Measurements from ENCODE around the gene CDKL4. TPM values are rescaled to one million over a fixed set of nuclear protein-coding genes. Genes with fewer than 3 reads are reported as not detected.
"Not testable (repeated sequence)": the region's sequence is repeated elsewhere in the genome, so short reads cannot be mapped to it uniquely, and the experiment has no call there.

The CDKL4 gene
- total RNA-seq, 2 donors from 2014 or later = 0.79 to 0.89 TPM

DNA sequence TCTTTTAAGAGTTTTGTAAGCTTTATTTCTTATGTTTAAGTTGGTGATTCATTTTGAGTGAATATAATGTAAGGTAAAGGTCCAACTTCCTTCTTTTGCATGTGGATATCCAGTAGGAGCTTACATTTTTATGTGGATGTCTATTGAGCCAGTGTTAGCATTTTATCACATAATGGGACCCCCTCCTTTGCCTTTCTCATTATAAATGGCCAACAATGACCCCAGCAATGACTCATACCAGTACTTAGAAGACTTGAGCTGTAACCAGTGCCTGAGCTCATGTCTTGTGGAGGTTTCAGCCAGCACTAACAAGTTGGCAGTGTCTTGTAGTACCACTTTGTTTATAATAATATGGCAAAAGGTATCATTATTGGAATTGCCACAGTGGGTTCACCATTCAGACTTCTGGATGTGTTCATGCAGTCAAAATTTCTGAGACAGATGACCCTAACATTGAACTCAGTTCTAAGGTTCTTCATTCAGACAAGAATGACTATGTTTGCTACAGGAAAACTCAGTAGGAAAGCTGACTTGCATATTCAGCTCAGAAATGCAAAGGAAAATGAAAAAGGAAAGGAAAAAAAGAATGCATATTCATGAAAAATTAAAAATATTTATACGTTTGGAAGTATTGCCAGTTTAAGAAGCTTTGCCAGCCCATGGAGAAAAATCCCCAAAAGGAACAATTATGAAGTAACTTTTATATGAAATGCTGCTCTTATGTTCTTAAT lies 41.0 kb downstream of the CDKL4 start:
- Histone ChIP-seq H3K36me3 (no peaks in the 10 kb centered on the region), H3K4me3 (no peak overlapping the region), H3K4me1 (no peaks in the 10 kb centered on the region), H3K27me3 (no peaks in the 10 kb centered on the region), H3K9me3 (no peaks in the 10 kb centered on the region), H3K27ac (no peak overlapping the region)
- DNase-seq (ENCODE audit: low spot score) = no peak
- TF ChIP-seq, protein P1, sequence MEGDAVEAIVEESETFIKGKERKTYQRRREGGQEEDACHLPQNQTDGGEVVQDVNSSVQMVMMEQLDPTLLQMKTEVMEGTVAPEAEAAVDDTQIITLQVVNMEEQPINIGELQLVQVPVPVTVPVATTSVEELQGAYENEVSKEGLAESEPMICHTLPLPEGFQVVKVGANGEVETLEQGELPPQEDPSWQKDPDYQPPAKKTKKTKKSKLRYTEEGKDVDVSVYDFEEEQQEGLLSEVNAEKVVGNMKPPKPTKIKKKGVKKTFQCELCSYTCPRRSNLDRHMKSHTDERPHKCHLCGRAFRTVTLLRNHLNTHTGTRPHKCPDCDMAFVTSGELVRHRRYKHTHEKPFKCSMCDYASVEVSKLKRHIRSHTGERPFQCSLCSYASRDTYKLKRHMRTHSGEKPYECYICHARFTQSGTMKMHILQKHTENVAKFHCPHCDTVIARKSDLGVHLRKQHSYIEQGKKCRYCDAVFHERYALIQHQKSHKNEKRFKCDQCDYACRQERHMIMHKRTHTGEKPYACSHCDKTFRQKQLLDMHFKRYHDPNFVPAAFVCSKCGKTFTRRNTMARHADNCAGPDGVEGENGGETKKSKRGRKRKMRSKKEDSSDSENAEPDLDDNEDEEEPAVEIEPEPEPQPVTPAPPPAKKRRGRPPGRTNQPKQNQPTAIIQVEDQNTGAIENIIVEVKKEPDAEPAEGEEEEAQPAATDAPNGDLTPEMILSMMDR (IDR thresholded peaks at IDR 0.05) = no peak

DNA sequence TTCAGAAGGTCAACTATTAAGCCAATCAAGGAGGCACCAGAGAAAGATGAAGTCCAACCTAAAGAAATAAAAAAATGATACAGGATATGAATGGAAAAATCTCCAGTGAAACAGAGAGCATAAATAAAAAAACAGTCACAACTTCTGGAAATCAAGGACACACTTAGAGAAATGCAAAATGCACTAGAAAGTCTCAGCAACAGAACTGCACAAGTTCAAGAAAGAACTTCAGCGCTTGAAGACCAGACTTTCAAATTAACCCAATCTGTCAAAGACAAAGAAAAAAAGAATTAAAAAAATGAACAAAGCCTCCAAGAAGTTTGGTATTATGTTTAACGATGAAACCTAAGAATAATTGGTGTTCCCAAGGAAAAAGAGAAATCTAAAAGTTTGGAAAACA lies 46.8 kb downstream of the CDKL4 start:
- H3K36me3 ChIP-seq; H3K9me3 ChIP-seq; H3K27me3 ChIP-seq; H3K4me3 ChIP-seq; H3K27ac ChIP-seq; DNase-seq (ENCODE audit: low spot score); H3K4me1 ChIP-seq: not testable (repeated sequence)

DNA sequence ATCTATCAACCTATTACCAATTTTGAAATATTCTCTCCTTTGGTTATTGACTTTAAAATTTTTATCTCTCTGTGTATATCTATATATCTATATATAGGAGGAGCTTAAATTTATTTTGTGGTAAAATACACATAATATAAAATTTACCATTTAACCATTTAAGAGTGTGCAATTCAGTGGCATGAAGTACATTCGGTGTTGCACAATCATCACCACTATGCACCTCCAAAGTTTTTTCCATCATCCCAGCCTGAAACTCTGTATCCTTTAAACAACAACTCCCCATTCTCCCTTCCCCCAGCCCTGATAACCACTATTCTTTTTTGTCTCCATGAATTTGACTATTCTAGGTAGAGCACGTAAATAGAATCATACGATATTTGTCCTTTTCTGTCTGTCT lies 49.1 kb downstream of the CDKL4 start:
- Histone ChIP-seq H3K27ac (no peak overlapping the region), H3K9me3 (no peaks in the 10 kb centered on the region), H3K4me3 (no peak overlapping the region), H3K36me3 (no peaks in the 10 kb centered on the region), H3K27me3 (no peaks in the 10 kb centered on the region), H3K4me1 (no peaks in the 10 kb centered on the region)
- no peak for DNase-seq (ENCODE audit: low spot score)
- TF ChIP-seq, protein P1 (IDR thresholded peaks at IDR 0.05) = no peak

DNA sequence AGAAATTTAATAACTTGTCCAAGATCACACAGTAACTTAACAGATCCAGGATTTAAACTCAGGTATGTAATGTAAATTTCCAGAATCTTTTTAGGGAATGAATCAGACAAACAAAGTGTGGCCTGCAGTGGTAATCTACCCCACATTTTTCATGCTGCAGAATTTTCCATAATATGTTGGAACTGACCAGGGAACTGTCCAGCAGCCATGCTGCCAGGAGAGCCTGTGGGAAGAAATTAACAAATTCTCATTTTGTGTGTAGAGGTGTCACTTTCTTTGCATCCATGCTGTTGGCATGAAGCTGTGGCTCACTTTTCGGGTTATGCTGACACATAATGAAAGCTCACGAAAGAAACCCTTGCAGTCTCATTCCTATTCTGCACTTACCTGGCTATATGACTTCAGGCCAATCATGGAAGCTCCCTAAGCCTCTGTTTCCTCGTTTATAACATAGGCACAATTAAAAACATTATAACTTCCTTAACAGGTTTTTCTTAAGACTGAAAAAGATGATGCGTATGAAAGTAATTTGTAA lies 54.7 kb downstream of the CDKL4 start:
- Histone ChIP-seq H3K4me1 (no peaks in the 10 kb centered on the region), H3K9me3 (no peaks in the 10 kb centered on the region), H3K27ac (no peak overlapping the region), H3K4me3 (no peak overlapping the region), H3K27me3 (no peaks in the 10 kb centered on the region), H3K36me3 (no peaks in the 10 kb centered on the region)
- TF ChIP-seq, protein P1 (IDR thresholded peaks at IDR 0.05) = no peak
- DNase-seq (ENCODE audit: low spot score) = no peak

DNA sequence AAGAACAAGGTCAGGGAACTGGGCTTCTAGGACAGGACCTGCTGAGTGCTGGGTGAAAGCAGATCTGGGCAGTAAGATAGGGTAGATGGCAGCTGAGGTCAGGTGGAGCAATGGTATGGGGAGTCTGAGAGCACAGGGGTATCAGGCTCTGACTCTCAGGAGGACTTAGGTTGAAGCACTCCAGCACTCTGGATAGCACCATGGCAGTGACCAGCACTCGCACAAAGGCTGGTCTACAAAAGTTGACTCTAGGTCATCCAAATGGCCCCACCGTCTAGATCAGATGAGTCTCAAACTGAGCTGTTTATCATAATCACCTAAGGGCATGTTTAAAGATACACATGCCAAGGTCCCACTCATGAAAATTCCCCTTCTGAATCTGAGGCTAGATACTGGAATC lies 60.1 kb downstream of the CDKL4 start:
- Histone ChIP-seq H3K4me1 (no peaks in the 10 kb centered on the region), H3K36me3 (no peaks in the 10 kb centered on the region), H3K27ac (no peak overlapping the region), H3K27me3 (no peaks in the 10 kb centered on the region), H3K9me3 (no peaks in the 10 kb centered on the region), H3K4me3 (no peak overlapping the region)
- TF ChIP-seq, protein P1 (IDR thresholded peaks at IDR 0.05) = no peak
- DNase-seq (ENCODE audit: low spot score) = no peak

DNA sequence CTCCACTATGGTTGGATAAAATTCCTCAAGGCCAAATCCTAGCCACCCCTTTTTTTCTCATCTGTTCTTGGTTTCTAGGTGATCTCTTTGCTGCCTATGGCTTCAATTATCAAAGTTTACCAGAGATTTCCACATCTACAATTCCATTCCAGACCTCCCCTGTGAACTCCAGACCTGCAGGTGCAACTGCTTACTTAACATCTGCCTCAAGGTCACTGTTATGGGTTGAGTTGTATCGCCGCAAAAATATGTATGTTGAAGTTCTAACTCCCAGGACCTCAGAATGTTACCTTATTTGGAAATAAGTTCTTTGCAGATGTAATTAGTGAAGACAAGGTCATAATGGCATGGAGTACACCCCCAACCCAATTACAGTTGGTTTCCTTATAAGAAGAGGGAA lies 62.5 kb downstream of the CDKL4 start:
- Histone ChIP-seq H3K9me3 (no peaks in the 10 kb centered on the region), H3K27me3 (no peaks in the 10 kb centered on the region), H3K4me1 (no peaks in the 10 kb centered on the region), H3K4me3 (no peak overlapping the region), H3K36me3 (no peaks in the 10 kb centered on the region), H3K27ac (no peak overlapping the region)
- TF ChIP-seq, protein P1 (IDR thresholded peaks at IDR 0.05) = no peak
- no peak for DNase-seq (ENCODE audit: low spot score)
